Activated CD4-positive, alpha-beta T cell treated with anti-CD3 and anti-CD28 coated beads, Interleukin-2, amount 10 ng/mL, durations not matched to agents 7 days and 5 days (primary cell): ENCODE data around the gene GBP7. TPM values are rescaled to one million over a fixed set of nuclear protein-coding genes. Genes with fewer than 3 reads are reported as not detected.

ENCODE experiments used
- CTCF ChIA-PET: fragments of 350-600 bp; sonication (Branson Sonifier 250); formaldehyde crosslinking; loops from one replicate; lab custom pipeline; 2021; ENCODE audit warnings: antibody characterized with exemption; lab: Charles Lee
- POLR2A ChIA-PET: fragments of 350-600 bp; sonication (Branson Sonifier 250); formaldehyde crosslinking; loops from one replicate; lab custom pipeline; 2021; ENCODE audit warnings: antibody characterized with exemption; lab: Charles Lee
- DNase-seq: peaks from one replicate; pipeline ENCODE4 v3.0.0-alpha.2; 2020
- H3K27ac Mint-ChIP-seq: one replicate; pipeline ENCODE4 v1.8.0; 2021; ENCODE audit warnings: mild to moderate bottlenecking, moderate library complexity, mixed read lengths
- H3K27me3 Mint-ChIP-seq: one replicate; pipeline ENCODE4 v1.8.0; 2021; ENCODE audit warnings: mixed read lengths
- H3K36me3 Mint-ChIP-seq: one replicate; pipeline ENCODE4 v1.8.0; 2021; ENCODE audit warnings: low read depth, mixed read lengths
- H3K4me1 Mint-ChIP-seq: one replicate; pipeline ENCODE4 v1.8.0; 2021; ENCODE audit warnings: mixed read lengths
- H3K4me3 Mint-ChIP-seq: one replicate; pipeline ENCODE4 v1.8.0; 2021; ENCODE audit warnings: mild to moderate bottlenecking, moderate library complexity, mixed read lengths
- H3K9me3 Mint-ChIP-seq: one replicate; pipeline ENCODE4 v1.8.0; 2021; ENCODE audit warnings: mixed read lengths
- total RNA-seq, 2 experiments: library from RNA; stranded (reverse); gene quantifications; one replicate each; pipeline ENCODE4 v1.2.3, GENCODE V29; 2021

Gene GBP7
- total RNA-seq, 2 experiments from 2014 or later: not detected

- peaks cover 32% of the 10 kb centered on the region for H3K36me3 Mint-ChIP-seq
Measured at GRCh38 chr1:89100412-89100811, 75.4 kb downstream of the GBP7 start.

GRCh38 chr1:89098857-89099256 is 76.9 kb downstream of the GBP7 start:
- no peak for DNase-seq
- Mint-ChIP-seq H3K4me1 (no peaks in the 10 kb centered on the region), H3K4me3 (no peak overlapping the region), H3K27ac (no peak overlapping the region), H3K9me3 (peaks cover 22% of the 10 kb centered on the region), H3K36me3 (peaks cover 16% of the 10 kb centered on the region), H3K27me3 (no peaks in the 10 kb centered on the region)
- CTCF ChIA-PET: interaction anchor here (1.3 to 3.4 kb wide), 2 partner anchors 13 to 352 kb away, joined by 3 to 12 read pairs; no protein-coding TSS in a partner anchor
- POLR2A ChIA-PET: no interaction called here

More at GRCh38 chr1:89100412-89100811, 75.4 kb downstream of the GBP7 start:
- CTCF ChIA-PET: interaction anchor here (0.8 to 3.4 kb wide), 4 partner anchors 12 to 52 kb away, joined by 4 to 12 read pairs (median 6); no protein-coding TSS in a partner anchor
- POLR2A ChIA-PET: no interaction called here
- Mint-ChIP-seq H3K9me3 (peaks cover 20% of the 10 kb centered on the region), H3K4me3 (no peak overlapping the region), H3K4me1 (peaks cover 4% of the 10 kb centered on the region), H3K27me3 (no peaks in the 10 kb centered on the region), H3K27ac (no peak overlapping the region)
- DNase-seq: no peak

- ChIA-PET POLR2A (no interaction called here), CTCF (interaction anchor here (0.6 to 1.0 kb wide), 2 partner anchors 10 to 268 kb away, joined by 3 to 4 read pairs; no protein-coding TSS in a partner anchor)
- Mint-ChIP-seq H3K27ac (no peak overlapping the region), H3K36me3 (peaks cover 8% of the 10 kb centered on the region), H3K4me1 (no peaks in the 10 kb centered on the region), H3K27me3 (no peaks in the 10 kb centered on the region), H3K4me3 (no peak overlapping the region), H3K9me3 (peaks cover 19% of the 10 kb centered on the region)
- no peak for DNase-seq
Measured at GRCh38 chr1:89095737-89096136, 80.1 kb downstream of the GBP7 start.

- Mint-ChIP-seq H3K4me1 (no peaks in the 10 kb centered on the region), H3K36me3 (no peaks in the 10 kb centered on the region), H3K27me3 (no peaks in the 10 kb centered on the region), H3K9me3 (peaks cover 4% of the 10 kb centered on the region), H3K4me3 (no peak overlapping the region), H3K27ac (no peak overlapping the region)
- DNase-seq: no peak
- CTCF ChIA-PET: interaction anchor here (0.7 to 1.9 kb wide), 2 partner anchors 9 to 109 kb away, joined by 3 to 4 read pairs; partner anchors contain the start of gene GBP4
- POLR2A ChIA-PET: interaction anchor here (1.4 kb wide), 1 partner anchor 273 kb away, joined by 5 read pairs; no protein-coding TSS in a partner anchor
Measured at GRCh38 chr1:89089962-89090361, 85.8 kb downstream of the GBP7 start.

GRCh38 chr1:89088572-89088971 is 87.2 kb downstream of the GBP7 start:
- H3K4me1 Mint-ChIP-seq: peaks cover 8% of the 10 kb centered on the region
- no peaks in the 10 kb centered on the region for H3K9me3 Mint-ChIP-seq
- DNase-seq: no peak
- ChIA-PET POLR2A (no interaction called here), CTCF (no interaction called here)
- no peak overlapping the region for H3K27ac Mint-ChIP-seq
- no peaks in the 10 kb centered on the region for H3K36me3 Mint-ChIP-seq
- H3K27me3 Mint-ChIP-seq: no peaks in the 10 kb centered on the region
- no peak overlapping the region for H3K4me3 Mint-ChIP-seq

- H3K27ac Mint-ChIP-seq: no peak overlapping the region
- H3K36me3 Mint-ChIP-seq: no peaks in the 10 kb centered on the region
- peaks cover 8% of the 10 kb centered on the region for H3K4me1 Mint-ChIP-seq
- ChIA-PET CTCF (interaction anchor here (0.6 to 0.7 kb wide), 2 partner anchors 18 to 364 kb away, joined by 3 read pairs; no protein-coding TSS in a partner anchor), POLR2A (no interaction called here)
- no peak overlapping the region for H3K4me3 Mint-ChIP-seq
- no peaks in the 10 kb centered on the region for H3K27me3 Mint-ChIP-seq
- no peak for DNase-seq
- no peaks in the 10 kb centered on the region for H3K9me3 Mint-ChIP-seq
Measured at GRCh38 chr1:89087241-89087640, 88.6 kb downstream of the GBP7 start.

GRCh38 chr1:89085781-89086180 is 90.0 kb downstream of the GBP7 start:
- H3K9me3 Mint-ChIP-seq: peaks cover 2% of the 10 kb centered on the region
- H3K4me3 Mint-ChIP-seq: no peak overlapping the region
- no peak overlapping the region for H3K27ac Mint-ChIP-seq
- H3K4me1 Mint-ChIP-seq: peaks cover 8% of the 10 kb centered on the region
- ChIA-PET CTCF (interaction anchor here (0.6 to 2.3 kb wide), 25 partner anchors 10 to 368 kb away, joined by 3 to 18 read pairs (median 4); partner anchors contain the start of genes GBP1 and GBP6), POLR2A (interaction anchor here (0.7 kb wide), 1 partner anchor 157 kb away, joined by 3 read pairs; no protein-coding TSS in a partner anchor)
- peak; percentile 80 for DNase-seq
- H3K27me3 Mint-ChIP-seq: no peaks in the 10 kb centered on the region
- no peaks in the 10 kb centered on the region for H3K36me3 Mint-ChIP-seq

Other genes with a start within 250 kb of the GBP7 start
- gene KYAT3, start 183.4 kb downstream of the GBP7 start, total RNA-seq: 10 to 100 TPM; 31.4 to 36.2 TPM
- 10 to 100 TPM; 20.0 to 22.5 TPM for gene RBMXL1, start 183.4 kb downstream of the GBP7 start, total RNA-seq
- 10 to 100 TPM; 39.2 to 39.7 TPM for gene GBP3, start 153.1 kb downstream of the GBP7 start, total RNA-seq
- gene GBP1, start 110.8 kb downstream of the GBP7 start, total RNA-seq: 100 to 1,000 TPM; 272 to 292 TPM
- gene GBP2, start 49.9 kb downstream of the GBP7 start, total RNA-seq: 100 to 1,000 TPM; 237 to 270 TPM
- gene GBP4, start 22.9 kb upstream of the GBP7 start, total RNA-seq: 100 to 1,000 TPM; 120 to 129 TPM
- 100 to 1,000 TPM; 370 to 405 TPM for gene GBP5, start 96.9 kb upstream of the GBP7 start, total RNA-seq
- gene GBP6, start 188.1 kb upstream of the GBP7 start, total RNA-seq: under 1 TPM; 0.27 to 0.31 TPM